Measurements from ENCODE around the gene ALKBH5.

Gene ALKBH5

GRCh38 chr17:18225121-18225641, 41.6 kb downstream of the ALKBH5 start, which contains the start of gene LLGL1:
Gene LLGL1 (plus strand): TSS chr17:18225635. CDS start chr17:18225683, 48 bp downstream.
- DNase-seq: peak; percentile 55

GRCh38 chr17:18225642-18226283, 42.1 kb downstream of the ALKBH5 start:
- DNase-seq: no peak

- DNase-seq: no peak
These were observed 42.8 kb downstream of the ALKBH5 start for GRCh38 chr17:18226284-18226945.

- no peak for DNase-seq
These were observed 44.0 kb downstream of the ALKBH5 start for GRCh38 chr17:18227635-18228034.

GRCh38 chr17:18228176-18228682, 44.6 kb downstream of the ALKBH5 start:
- DNase-seq: no peak

- no peak for DNase-seq
These were observed 45.6 kb downstream of the ALKBH5 start for GRCh38 chr17:18229254-18229653.

GRCh38 chr17:18229771-18230170, 46.1 kb downstream of the ALKBH5 start:
- no peak for DNase-seq

GRCh38 chr17:18230288-18231141, 46.9 kb downstream of the ALKBH5 start:
- no peak for DNase-seq

- no peak for DNase-seq
These were observed 47.5 kb downstream of the ALKBH5 start for GRCh38 chr17:18231164-18231563.

- DNase-seq: no peak
These were observed 50.3 kb downstream of the ALKBH5 start for GRCh38 chr17:18233803-18234518.

- DNase-seq: no peak
These were observed 51.3 kb downstream of the ALKBH5 start for GRCh38 chr17:18234853-18235380.

- no peak for DNase-seq
These were observed 52.2 kb downstream of the ALKBH5 start for GRCh38 chr17:18235743-18236256.

- no peak for DNase-seq
These were observed 52.9 kb downstream of the ALKBH5 start for GRCh38 chr17:18236494-18236893.

- no peak for DNase-seq
These were observed 53.8 kb downstream of the ALKBH5 start for GRCh38 chr17:18237461-18237860.

GRCh38 chr17:18238299-18238698, 54.7 kb downstream of the ALKBH5 start:
- DNase-seq: no peak

GRCh38 chr17:18240449-18240848, 56.8 kb downstream of the ALKBH5 start:
- no peak for DNase-seq

- no peak for DNase-seq
These were observed 57.7 kb downstream of the ALKBH5 start for GRCh38 chr17:18241229-18241871.

GRCh38 chr17:18245038-18245776, 61.6 kb downstream of the ALKBH5 start:
- no peak for DNase-seq

- no peak for DNase-seq
These were observed 62.6 kb downstream of the ALKBH5 start for GRCh38 chr17:18246109-18246725.
